Stimulated activated CD4-positive, alpha-beta T cell treated with anti-CD3 and anti-CD28 coated beads, Interleukin-1b, Interleukin-23, amount 100 ng/mL, for 1 hour (primary cell): Measurements from ENCODE around the gene ANGPTL2.

Experiments used
- DNase-seq, 2 donors: peaks; one replicate each; pipeline ENCODE4 v3.0.0-alpha.2; 2020; ENCODE audit warnings: low read depth in 2 of 2

Gene ANGPTL2

DNA sequence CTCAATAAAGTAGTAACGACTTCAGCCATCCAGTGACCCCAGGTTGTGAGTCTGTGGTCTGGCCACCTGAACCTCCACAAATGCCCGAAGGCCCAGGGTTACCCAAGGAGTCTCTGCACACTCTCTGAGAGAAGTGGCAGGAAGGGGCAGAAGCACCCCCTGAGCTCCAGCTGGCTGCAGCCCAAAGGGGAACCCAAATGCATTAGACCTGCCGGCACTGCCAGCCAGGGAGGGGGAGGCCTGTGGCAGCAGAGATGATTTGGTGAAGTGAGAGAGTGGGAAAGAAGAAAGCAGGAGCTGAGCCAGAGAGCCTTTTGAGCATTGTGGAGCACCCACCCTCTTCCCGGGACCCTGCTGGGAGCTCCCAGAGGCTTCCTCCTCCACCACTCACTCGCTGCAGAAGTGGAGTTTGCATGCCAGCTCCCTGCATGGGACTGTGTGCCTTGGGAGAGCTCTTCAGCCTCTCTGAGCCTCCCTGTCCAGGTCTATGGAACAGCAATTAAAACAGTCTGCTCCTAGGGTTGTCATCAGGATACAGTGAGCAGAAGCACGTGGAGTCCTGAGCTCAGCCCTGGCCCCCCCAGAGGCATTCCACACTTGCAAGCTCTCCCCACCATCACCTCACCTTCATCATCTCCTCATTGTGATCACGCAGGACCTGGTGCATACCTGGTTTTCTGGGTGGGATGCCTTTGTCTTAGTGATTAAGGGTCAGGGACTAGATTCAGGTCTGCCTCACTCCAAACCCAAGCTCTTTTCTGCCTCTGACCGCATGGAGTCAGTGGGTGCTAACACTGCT, 13.8 kb upstream of the ANGPTL2 start:
- DNase-seq, result no peak

DNA sequence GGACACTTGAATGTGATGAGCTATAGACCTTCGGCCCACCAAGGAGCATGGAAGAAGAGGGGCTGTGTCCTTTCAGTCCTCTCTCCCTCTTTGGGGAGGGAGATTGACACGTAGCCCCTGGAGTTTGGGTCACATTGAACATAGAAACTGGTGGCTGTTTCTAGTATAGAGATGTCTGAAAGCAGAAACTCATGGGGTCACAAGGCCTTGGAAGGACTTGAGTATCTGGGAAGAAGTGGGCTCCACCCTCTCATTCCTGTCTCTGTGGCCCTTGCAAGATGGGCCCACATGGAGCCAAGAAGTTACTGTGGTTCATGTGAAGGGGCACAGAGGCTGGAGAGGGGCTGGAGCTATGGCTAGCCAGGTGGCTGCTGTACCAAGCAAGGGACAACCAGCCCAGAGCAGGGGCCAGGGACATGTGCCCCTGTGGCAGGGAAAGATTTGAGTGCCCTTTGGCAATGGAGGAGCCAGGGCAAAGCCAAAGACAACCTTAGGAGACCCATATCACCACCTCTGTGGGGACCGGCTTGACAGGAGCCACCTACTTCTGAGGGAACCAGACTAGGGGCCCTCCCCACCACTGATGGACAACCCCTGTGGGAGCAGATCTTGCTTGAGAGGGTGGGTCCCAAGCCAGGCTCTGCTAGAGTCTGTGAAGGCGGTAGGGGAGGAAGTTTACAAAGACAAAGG, 12.8 kb upstream of the ANGPTL2 start:
- no peak for DNase-seq

GRCh38 chr9:127133739-127134167, 11.3 kb upstream of the ANGPTL2 start:
- no peak for DNase-seq

GRCh38 chr9:127132921-127133647, 10.6 kb upstream of the ANGPTL2 start:
- DNase-seq, result no peak

- DNase-seq, result no peak
Observed at GRCh38 chr9:127132375-127132774, 9.9 kb upstream of the ANGPTL2 start.

- DNase-seq, result no peak
Observed at GRCh38 chr9:127131871-127132270, 9.4 kb upstream of the ANGPTL2 start.

- DNase-seq, result no peak
Observed at GRCh38 chr9:127130661-127131538, 8.5 kb upstream of the ANGPTL2 start.

- DNase-seq, result no peak
Observed at GRCh38 chr9:127130235-127130634, 7.8 kb upstream of the ANGPTL2 start.

- no peak for DNase-seq
Observed at GRCh38 chr9:127129718-127130085, 7.3 kb upstream of the ANGPTL2 start.

DNA sequence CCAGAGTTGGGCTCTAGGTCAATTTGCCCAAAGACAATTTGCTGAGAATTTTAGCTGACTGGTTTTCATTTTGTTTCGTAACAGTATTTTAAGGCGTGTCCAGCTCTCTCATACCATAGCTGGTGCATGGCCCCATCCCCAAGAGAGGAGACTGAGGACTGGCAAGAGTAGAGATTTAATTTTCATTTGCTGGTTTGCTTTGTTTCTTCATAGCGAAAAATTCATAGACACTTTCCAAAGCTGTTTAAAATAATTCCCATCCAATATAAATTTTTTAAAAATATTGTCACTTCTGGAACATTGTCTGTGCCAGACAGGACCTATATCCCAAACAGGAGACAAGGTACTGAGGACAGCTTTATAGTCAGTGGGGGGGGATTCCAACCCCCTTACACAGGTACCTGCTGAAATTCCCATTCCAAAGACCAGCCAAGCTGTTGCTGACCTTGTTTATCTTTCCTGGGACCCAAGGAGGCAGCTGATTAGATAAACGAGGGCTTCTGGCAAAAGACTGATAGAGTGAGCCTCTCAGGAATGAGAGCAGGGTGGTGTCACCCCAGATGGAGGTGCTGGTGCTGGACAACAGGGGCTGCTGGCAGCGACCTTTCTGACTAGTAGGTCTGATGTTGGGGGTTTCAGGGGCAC, 6.8 kb upstream of the ANGPTL2 start:
- DNase-seq, result no peak

GRCh38 chr9:127128341-127129072, 6.1 kb upstream of the ANGPTL2 start:
- DNase-seq, result no peak

- DNase-seq, result no peak
Observed at GRCh38 chr9:127126971-127127370, 4.5 kb upstream of the ANGPTL2 start.

GRCh38 chr9:127124792-127125191, 2.4 kb upstream of the ANGPTL2 start:
- no peak for DNase-seq

DNA sequence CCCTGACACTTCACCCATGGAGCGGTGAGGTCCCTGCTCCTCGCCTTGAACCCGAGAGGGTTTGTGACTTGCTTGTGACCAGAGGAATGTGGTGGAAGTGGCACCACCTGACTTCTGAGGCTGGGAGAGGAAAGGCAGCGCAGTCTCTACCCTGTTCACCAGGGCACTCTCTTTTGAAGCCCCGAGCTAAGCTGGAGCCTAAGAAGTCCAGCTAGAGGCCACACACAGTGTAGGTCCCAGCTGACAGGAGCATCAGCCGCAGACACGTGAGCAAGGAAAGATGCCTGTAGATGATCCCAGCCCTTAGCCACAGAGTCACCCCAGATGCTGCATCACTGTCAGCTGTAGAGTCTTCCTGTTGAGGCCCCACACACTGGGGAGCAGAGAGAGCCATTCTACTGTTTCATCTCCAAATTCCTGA, 1.7 kb upstream of the ANGPTL2 start:
- no peak for DNase-seq

GRCh38 chr9:127123064-127123890, 842 bp upstream of the ANGPTL2 start:
- no peak for DNase-seq

- no peak for DNase-seq
Observed at GRCh38 chr9:127121628-127122175, 733 bp downstream of the ANGPTL2 start.

DNA sequence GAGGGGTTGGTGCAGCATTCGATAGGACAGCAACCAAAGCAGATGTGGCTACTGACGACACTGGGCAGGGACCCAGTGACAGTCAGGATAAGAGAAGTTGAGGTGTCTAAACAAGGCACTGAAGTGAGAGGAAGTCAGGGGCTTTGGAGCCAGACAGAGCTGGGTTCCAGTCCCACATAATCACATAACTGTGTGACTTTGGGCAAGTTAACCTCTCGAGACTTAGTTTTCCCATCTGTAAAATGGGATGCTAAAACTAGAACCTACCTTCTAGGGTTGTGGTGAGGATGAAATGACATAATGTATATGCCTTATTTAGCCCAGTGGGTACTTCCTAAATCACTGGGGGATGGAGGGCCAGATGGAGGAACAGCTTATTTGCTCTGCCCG, 3.1 kb downstream of the ANGPTL2 start:
- no peak for DNase-seq

DNA sequence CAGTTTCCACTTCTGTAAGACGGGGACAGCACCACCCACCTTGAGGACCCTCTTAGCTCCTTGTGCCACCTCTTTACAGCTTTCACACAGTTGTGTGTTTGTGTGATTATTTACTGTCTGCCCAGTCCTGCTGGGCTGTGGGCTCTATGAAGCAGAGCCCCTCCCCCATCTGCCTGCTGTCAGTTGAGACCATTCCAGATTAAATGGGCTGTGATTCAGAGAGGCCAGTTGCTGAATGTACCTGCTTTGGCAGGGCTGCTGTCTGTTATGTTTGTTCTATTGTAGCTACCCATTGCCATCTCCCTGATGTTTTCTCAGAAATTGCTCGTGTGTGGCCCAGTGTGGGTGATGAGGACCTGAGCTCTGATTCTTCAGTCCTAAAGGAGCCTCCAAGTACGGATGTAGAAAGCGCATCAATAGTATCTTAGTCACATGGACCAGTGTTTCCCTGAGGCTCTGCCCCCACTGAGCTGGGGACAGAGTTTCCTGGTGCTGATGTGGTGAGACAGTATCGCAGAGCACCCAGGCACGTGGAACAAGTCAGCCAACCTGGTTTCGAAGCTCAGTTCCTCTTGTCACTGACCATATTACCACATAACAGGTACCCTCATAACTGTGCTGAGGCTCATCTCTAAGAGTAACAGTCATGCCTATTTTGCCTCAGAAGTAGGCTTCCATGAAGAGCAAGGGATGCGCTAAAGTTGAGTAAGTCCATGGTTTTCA, 3.7 kb downstream of the ANGPTL2 start:
- DNase-seq, result no peak

GRCh38 chr9:127117801-127118200, 4.6 kb downstream of the ANGPTL2 start:
- no peak for DNase-seq
